Thoracic aorta (tissue), 2 donors: ENCODE measurements around the gene KRTAP10-10. TPM values are rescaled to one million over a fixed set of nuclear protein-coding genes. Genes with fewer than 3 reads are reported as not detected.
"Not testable (repeated sequence)": the region's sequence is repeated elsewhere in the genome, so short reads cannot be mapped to it uniquely, and the experiment has no call there.

Experiments
- ATAC-seq: fragments of 150-250 bp; one replicate; pipeline ENCODE4 v1.8.0; 2017; ENCODE audit warnings: low read depth; ENCODE audit not compliant: insufficient number of reproducible peaks, low FRiP score
- DNase-seq: peaks from one replicate; pipeline ENCODE4 v3.0.0-alpha.2; 2020; ENCODE audit warnings: low spot score
- H3K27ac ChIP-seq, 2 donors: fragments of 200-600 bp; sonication (generic); 1 replicate in 1 of 2; 2 replicates in 1 of 2; pipeline ENCODE4 v1.5.1; 2016; ENCODE audit warnings: mild to moderate bottlenecking in 2 of 2, moderate library complexity in 2 of 2
- H3K27me3 ChIP-seq: fragments of 200-600 bp; sonication (generic); replicated peaks from 2 replicates; pipeline ENCODE4 v1.6.0; 2016; ENCODE audit warnings: mild to moderate bottlenecking; ENCODE audit not compliant: insufficient read depth
- H3K36me3 ChIP-seq: fragments of 200-600 bp; sonication (generic); one replicate; pipeline ENCODE4 v1.5.1; 2016
- H3K4me1 ChIP-seq, 2 donors: fragments of 200-600 bp; sonication (generic); 1 replicate in 1 of 2; 2 replicates in 1 of 2; pipeline versions ENCODE4 v1.5.1 to v1.6.0; 2016; ENCODE audit warnings: low read depth in 2 of 2, mild to moderate bottlenecking in 1 of 2; ENCODE audit not compliant: control insufficient read depth in 1 of 2
- H3K4me3 ChIP-seq: fragments of 200-600 bp; sonication (generic); 2 replicates; pipeline ENCODE4 v1.5.1; 2016; ENCODE audit warnings: mild to moderate bottlenecking
- H3K9me3 ChIP-seq: fragments of 200-600 bp; sonication (generic); 2 replicates; pipeline ENCODE4 v1.5.1; 2016
- CTCF ChIP-seq: fragments of 200-600 bp; sonication (generic); IDR thresholded peaks from one replicate; pipeline ENCODE4 v1.5.1; 2019; ENCODE audit warnings: antibody characterized with exemption
- total RNA-seq, 2 donors: library from RNA; depleted of rRNA; stranded (reverse); fragments of >200 nt; gene quantifications; one replicate each; pipeline versions ENCODE4 v1.1.0 to v1.2.3, GENCODE V29; 2016

The KRTAP10-10 gene
- total RNA-seq, 2 donors from 2014 or later = not detected

GRCh38 chr21:44681152-44681551 lies 44.0 kb downstream of the KRTAP10-10 start:
- TF ChIP-seq CTCF = no peak
- Histone ChIP-seq H3K4me1 (no peaks in the 10 kb centered on the region), H3K27ac (no peak overlapping the region), H3K4me3 (no peak overlapping the region), H3K36me3 (no peaks in the 10 kb centered on the region), H3K27me3 (no peaks in the 10 kb centered on the region), H3K9me3 (no peaks in the 10 kb centered on the region)
- no peak for ATAC-seq
- no peak for DNase-seq

- DNase-seq (no peak), ATAC-seq (no peak)
Measured at GRCh38 chr21:44681861-44682579, 44.9 kb downstream of the KRTAP10-10 start, which contains the start of gene KRTAP12-1. TSS of gene KRTAP12-1 (minus strand) at chr21:44682163. CDS start at chr21:44682123, 40 bp downstream.

DNA sequence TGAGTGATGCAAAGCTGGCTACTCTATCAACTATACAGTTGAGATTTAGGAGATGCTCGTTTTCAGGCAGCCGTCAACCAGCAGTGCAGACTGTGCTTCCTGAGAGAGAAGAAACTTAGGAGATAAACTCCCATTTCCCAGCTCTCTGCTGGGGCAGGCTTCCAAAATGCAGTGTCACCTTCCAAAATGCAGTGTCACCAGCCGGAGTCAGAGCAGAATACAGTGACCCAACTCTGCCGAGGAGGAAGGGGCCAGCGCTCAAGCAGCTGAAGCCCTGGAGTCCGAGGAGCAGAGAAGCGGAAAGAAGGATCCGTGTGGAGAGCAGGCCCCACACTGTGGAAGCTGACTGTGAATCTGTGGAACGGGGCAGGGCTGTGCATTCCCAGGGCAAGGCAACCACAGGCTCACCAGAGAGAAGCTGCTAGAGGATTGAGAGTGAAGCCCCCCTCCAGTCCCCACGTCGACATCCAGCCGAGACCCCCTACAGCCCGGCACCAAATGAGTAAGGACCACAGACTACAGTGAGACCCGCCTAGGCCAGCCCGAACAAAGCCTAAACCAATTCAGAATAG lies 45.5 kb downstream of the KRTAP10-10 start:
- no peak overlapping the region for H3K27ac ChIP-seq
- no peaks in the 10 kb centered on the region for H3K36me3 ChIP-seq
- no peak for TF ChIP-seq CTCF
- H3K27me3 ChIP-seq = no peaks in the 10 kb centered on the region
- no peak overlapping the region for H3K4me3 ChIP-seq
- no peak for ATAC-seq
- DNase-seq = no peak
- no peaks in the 10 kb centered on the region for H3K4me1 ChIP-seq
- no peaks in the 10 kb centered on the region for H3K9me3 ChIP-seq

More at GRCh38 chr21:44681861-44682579, 44.9 kb downstream of the KRTAP10-10 start, which contains the start of gene KRTAP12-1:
- Histone ChIP-seq H3K9me3 (no peaks in the 10 kb centered on the region), H3K4me1 (no peaks in the 10 kb centered on the region), H3K36me3 (no peaks in the 10 kb centered on the region), H3K4me3 (no peak within 1 kb of the TSS), H3K27me3 (no peaks in the 10 kb centered on the region), H3K27ac (no peak within 1 kb of the TSS)
- TF ChIP-seq CTCF = no peak

DNA sequence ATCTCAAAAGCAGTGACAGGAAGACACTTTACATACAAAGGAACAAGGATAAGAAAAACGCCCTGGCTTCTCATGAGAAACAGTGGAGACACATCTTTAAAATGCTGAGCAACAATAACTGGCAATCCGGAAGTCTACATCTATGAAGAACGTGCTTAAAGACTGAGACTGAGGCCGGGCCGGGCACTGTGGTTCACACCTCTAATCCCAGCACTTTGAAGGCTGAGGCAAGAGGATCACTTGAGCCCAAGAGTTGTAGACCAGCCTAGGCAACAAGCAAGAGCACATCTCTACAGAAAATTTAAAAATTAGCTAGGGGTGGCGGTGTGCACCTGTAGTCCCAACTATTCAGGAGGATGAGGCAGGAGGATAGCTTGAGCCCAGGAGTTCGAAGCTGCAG lies 46.9 kb downstream of the KRTAP10-10 start:
- no peaks in the 10 kb centered on the region for H3K9me3 ChIP-seq
- no peak for TF ChIP-seq CTCF
- DNase-seq (no peak), ATAC-seq (no peak)
- no peaks in the 10 kb centered on the region for H3K4me1 ChIP-seq
- H3K27me3 ChIP-seq = no peaks in the 10 kb centered on the region
- no peak overlapping the region for H3K4me3 ChIP-seq
- no peaks in the 10 kb centered on the region for H3K36me3 ChIP-seq
- no peak overlapping the region for H3K27ac ChIP-seq

DNA sequence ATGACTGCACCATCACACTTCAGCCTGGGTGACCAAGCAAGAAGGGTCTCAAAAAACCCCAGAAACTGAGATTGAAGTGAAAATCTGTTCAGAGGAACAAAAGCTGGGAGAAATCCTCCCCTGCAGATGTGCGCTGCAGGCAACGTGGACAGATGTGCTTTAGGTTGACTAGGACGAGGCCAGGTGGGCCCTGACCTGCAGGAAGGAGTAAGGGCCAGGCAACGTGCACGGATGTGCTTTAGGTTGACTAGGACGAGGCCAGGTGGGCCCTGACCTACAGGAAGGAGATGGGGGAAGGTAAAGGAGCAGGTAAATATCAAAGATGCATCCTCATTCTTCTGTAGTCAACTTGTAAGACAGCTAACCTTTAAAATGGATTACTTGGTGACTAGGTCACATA lies 47.3 kb downstream of the KRTAP10-10 start:
- Histone ChIP-seq H3K27ac (no peak overlapping the region), H3K4me1 (no peaks in the 10 kb centered on the region), H3K9me3 (no peaks in the 10 kb centered on the region), H3K27me3 (no peaks in the 10 kb centered on the region), H3K4me3 (no peak overlapping the region), H3K36me3 (no peaks in the 10 kb centered on the region)
- ATAC-seq (no peak), DNase-seq (no peak)
- no peak for TF ChIP-seq CTCF

- H3K9me3 ChIP-seq, H3K4me3 ChIP-seq, ATAC-seq, DNase-seq, H3K36me3 ChIP-seq, H3K27me3 ChIP-seq, H3K27ac ChIP-seq, H3K4me1 ChIP-seq: not testable (repeated sequence)
Measured at GRCh38 chr21:44685050-44685449, 47.9 kb downstream of the KRTAP10-10 start.
